CD14-positive monocyte (primary cell): Measurements from ENCODE around the gene DAPK1. TPM values are rescaled to one million over a fixed set of nuclear protein-coding genes. Genes with fewer than 3 reads are reported as not detected.

Source experiments
- DNase-seq, 3 donors: peaks; one replicate each; pipeline ENCODE4 v3.0.0-alpha.2; 2011 to 2022
- H2AFZ ChIP-seq: 2 replicates; pipeline ENCODE4 v1.6.0; 2012; ENCODE audit warnings: mild to moderate bottlenecking, low read depth, low read length, inconsistent platforms; ENCODE audit not compliant: insufficient read depth, poor library complexity, severe bottlenecking
- H3K27ac ChIP-seq, 2 donors: 1 replicate in 1 of 2; 2 replicates in 1 of 2; pipeline ENCODE4 v1.5.1; 2012 to 2013; ENCODE audit warnings: low read length in 2 of 2, control low read depth in 1 of 2, inconsistent platforms in 1 of 2, low read depth in 1 of 2, mild to moderate bottlenecking in 1 of 2
- H3K27me3 ChIP-seq, 2 donors: one replicate each; pipeline versions ENCODE4 v1.6.0 to v1.6.1; 2011 to 2013; ENCODE audit warnings: low read length in 2 of 2; ENCODE audit not compliant: control insufficient read depth in 2 of 2, insufficient read depth in 2 of 2
- H3K36me3 ChIP-seq, 2 donors: replicated peaks in 1 of 2; 1 replicate in 1 of 2; 2 replicates in 1 of 2; pipeline versions ENCODE4 v1.5.1 to v1.6.1; 2012 to 2013; ENCODE audit warnings: low read length in 2 of 2, control low read depth in 1 of 2, inconsistent platforms in 1 of 2, mild to moderate bottlenecking in 1 of 2; ENCODE audit not compliant: insufficient read depth in 2 of 2, control insufficient read depth in 1 of 2
- H3K4me1 ChIP-seq, 2 donors: 1 replicate in 1 of 2; 2 replicates in 1 of 2; pipeline versions ENCODE4 v1.5.1 to v1.6.1; 2012 to 2013; ENCODE audit warnings: low read length in 2 of 2, control low read depth in 1 of 2, inconsistent platforms in 1 of 2, mild to moderate bottlenecking in 1 of 2, moderate library complexity in 1 of 2; ENCODE audit not compliant: insufficient read depth in 2 of 2, control insufficient read depth in 1 of 2
- H3K4me2 ChIP-seq: replicated peaks from 2 replicates; pipeline ENCODE3; 2012; ENCODE audit warnings: low read length, moderate library complexity, mild to moderate bottlenecking; ENCODE audit not compliant: poor library complexity, severe bottlenecking; ENCODE audit errors: extremely low read depth
- H3K4me3 ChIP-seq, 3 experiments: fragments of 200-600 bp in 1 of 3; sonication (generic) in 1 of 3; replicated peaks in 1 of 3; 1 replicate in 2 of 3; 2 replicates in 1 of 3; pipeline ENCODE4 v1.5.1; 2011 to 2013; ENCODE audit warnings: low read length in 3 of 3, mild to moderate bottlenecking in 3 of 3, control low read depth in 2 of 3, low read depth in 2 of 3, inconsistent platforms in 1 of 3, moderate library complexity in 1 of 3
- H3K79me2 ChIP-seq: 2 replicates; pipeline ENCODE4 v1.6.0; 2012; ENCODE audit warnings: mild to moderate bottlenecking, control low read depth, inconsistent platforms, low read length, moderate library complexity; ENCODE audit not compliant: insufficient read depth
- H3K9ac ChIP-seq: 2 replicates; pipeline ENCODE4 v1.6.0; 2017; ENCODE audit warnings: low read length, mild to moderate bottlenecking; ENCODE audit not compliant: insufficient read depth, poor library complexity, severe bottlenecking
- H3K9me3 ChIP-seq, 2 donors: replicated peaks in 1 of 2; 1 replicate in 1 of 2; 2 replicates in 1 of 2; pipeline versions ENCODE4 v1.5.1 to v1.6.1; 2012 to 2013; ENCODE audit warnings: low read length in 2 of 2, control low read depth in 1 of 2; ENCODE audit not compliant: control insufficient read depth in 1 of 2, insufficient read depth in 1 of 2
- H4K20me1 ChIP-seq: 2 replicates; pipeline ENCODE4 v1.6.0; 2012; ENCODE audit warnings: mild to moderate bottlenecking, low read length, control low read depth, moderate library complexity; ENCODE audit not compliant: insufficient read depth
- H3K27ac Mint-ChIP-seq, 7 donors: one replicate each; pipeline ENCODE4 v1.8.0; 2020; ENCODE audit warnings: mild to moderate bottlenecking in 7 of 7, mixed read lengths in 7 of 7, moderate library complexity in 6 of 7, inconsistent platforms in 2 of 7
- H3K27me3 Mint-ChIP-seq, 3 donors: one replicate each; pipeline ENCODE4 v1.8.0; 2021 to 2022; ENCODE audit warnings: low read depth in 3 of 3, mild to moderate bottlenecking in 3 of 3, mixed read lengths in 3 of 3, moderate library complexity in 3 of 3, inconsistent platforms in 1 of 3
- H3K36me3 Mint-ChIP-seq, 2 donors: one replicate each; pipeline ENCODE4 v1.8.0; 2020; ENCODE audit warnings: mixed read lengths in 2 of 2, inconsistent platforms in 1 of 2, mild to moderate bottlenecking in 1 of 2
- H3K4me1 Mint-ChIP-seq: one replicate; pipeline ENCODE4 v1.8.0; 2020; ENCODE audit warnings: mild to moderate bottlenecking, mixed read lengths
- H3K4me3 Mint-ChIP-seq, 2 donors: one replicate each; pipeline ENCODE4 v1.8.0; 2020; ENCODE audit warnings: mild to moderate bottlenecking in 2 of 2, mixed read lengths in 2 of 2, moderate library complexity in 1 of 2
- H3K9me3 Mint-ChIP-seq, 7 donors: one replicate each; pipeline ENCODE4 v1.8.0; 2020 to 2022; ENCODE audit warnings: mixed read lengths in 7 of 7, mild to moderate bottlenecking in 6 of 7, moderate library complexity in 6 of 7, inconsistent platforms in 2 of 7
- WGBS: methylation state at CpG from one replicate; pipeline ENCODE4 v1.1.5; 2013; ENCODE audit warnings: missing lambda C conversion rate; ENCODE audit not compliant: insufficient coverage; 5-methylcytosine and 5-hydroxymethylcytosine counted together
- intact Hi-C, 2 donors: fragments of 100-400 bp; cut with micrococcal nuclease; formaldehyde crosslinking; loops; one replicate each; pipeline versions ENCODE4 v1.15.0 to v1.15.1; 2023
- polyA plus RNA-seq, 3 donors: library from polyadenylated mRNA; depleted of rRNA in 1 of 3; unstranded in 2 of 3; stranded (reverse) in 1 of 3; fragments of 300-500 nt in 2 of 3; fragments of >200 nt in 1 of 3; fragmentation: Illumina TruSeq in 2 of 3; gene quantifications; 1 replicate in 2 of 3; 2 replicates in 1 of 3; pipeline ENCODE4 v1.2.3, GENCODE V29; 2012 to 2021
- TF ChIP-seq, protein P1 (sequence below): fragments of 200-600 bp; IDR thresholded peaks from one replicate; pipeline ENCODE4 v1.8.0; 2022; ENCODE audit warnings: antibody characterized with exemption, mild to moderate bottlenecking

DAPK1 gene
- polyA plus RNA-seq, 3 donors: 24.1 to 102 (median 44.4) TPM

DNA sequence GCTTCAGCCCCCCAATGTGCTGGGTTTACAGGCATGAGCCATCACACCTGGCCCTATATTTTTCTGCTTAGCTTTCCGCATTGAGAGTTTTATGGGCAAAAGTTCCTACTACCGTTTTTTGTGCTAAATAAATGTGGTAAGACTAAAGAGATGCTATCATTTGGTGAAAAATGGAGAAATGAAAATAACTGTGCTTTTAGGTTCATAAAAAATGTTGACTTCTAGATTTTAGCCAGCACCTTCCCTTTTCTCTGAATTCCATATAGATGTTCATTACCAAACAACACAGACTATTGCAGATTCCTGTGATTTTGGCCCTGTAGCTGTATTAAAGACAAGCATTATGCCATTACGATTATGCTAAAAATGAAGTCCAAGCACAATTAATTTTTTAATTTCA, 156.3 kb downstream of the DAPK1 start:
- Mint-ChIP-seq H3K27ac (peak overlapping the region in 5 of 7 donors; percentile 30 to 68 (median 52)), H3K36me3 (peaks cover 75 to 86% of the 10 kb centered on the region in 2 donors), H3K4me1 (peaks cover 20% of the 10 kb centered on the region), H3K27me3 (no peaks in the 10 kb centered on the region), H3K4me3 (no peak overlapping the region), H3K9me3 (peaks cover 0 to 1% (median 0%) of the 10 kb centered on the region in 7 donors)
- no peak overlapping the region for H3K27ac ChIP-seq
- intact Hi-C loops: no loop called here
- H3K79me2 ChIP-seq: no peaks in the 10 kb centered on the region
- no peak overlapping the region for H2AFZ ChIP-seq
- peaks cover 5% of the 10 kb centered on the region for H4K20me1 ChIP-seq
- peaks cover 49 to 81% of the 10 kb centered on the region in 2 donors for H3K36me3 ChIP-seq
- no peak overlapping the region for H3K4me2 ChIP-seq
- peaks cover 11 to 18% of the 10 kb centered on the region in 2 donors for H3K4me1 ChIP-seq
- WGBS: no CpG with 5 or more reads among the region's 3 CpGs
- TF ChIP-seq, protein P1, sequence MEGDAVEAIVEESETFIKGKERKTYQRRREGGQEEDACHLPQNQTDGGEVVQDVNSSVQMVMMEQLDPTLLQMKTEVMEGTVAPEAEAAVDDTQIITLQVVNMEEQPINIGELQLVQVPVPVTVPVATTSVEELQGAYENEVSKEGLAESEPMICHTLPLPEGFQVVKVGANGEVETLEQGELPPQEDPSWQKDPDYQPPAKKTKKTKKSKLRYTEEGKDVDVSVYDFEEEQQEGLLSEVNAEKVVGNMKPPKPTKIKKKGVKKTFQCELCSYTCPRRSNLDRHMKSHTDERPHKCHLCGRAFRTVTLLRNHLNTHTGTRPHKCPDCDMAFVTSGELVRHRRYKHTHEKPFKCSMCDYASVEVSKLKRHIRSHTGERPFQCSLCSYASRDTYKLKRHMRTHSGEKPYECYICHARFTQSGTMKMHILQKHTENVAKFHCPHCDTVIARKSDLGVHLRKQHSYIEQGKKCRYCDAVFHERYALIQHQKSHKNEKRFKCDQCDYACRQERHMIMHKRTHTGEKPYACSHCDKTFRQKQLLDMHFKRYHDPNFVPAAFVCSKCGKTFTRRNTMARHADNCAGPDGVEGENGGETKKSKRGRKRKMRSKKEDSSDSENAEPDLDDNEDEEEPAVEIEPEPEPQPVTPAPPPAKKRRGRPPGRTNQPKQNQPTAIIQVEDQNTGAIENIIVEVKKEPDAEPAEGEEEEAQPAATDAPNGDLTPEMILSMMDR: no peak
- DNase-seq: peak in 2 of 3 donors; percentile 6 to 24
- no peaks in the 10 kb centered on the region for H3K27me3 ChIP-seq
- no peak overlapping the region for H3K9ac ChIP-seq
- H3K4me3 ChIP-seq: no peak overlapping the region
- H3K9me3 ChIP-seq: no peaks in the 10 kb centered on the region

DNA sequence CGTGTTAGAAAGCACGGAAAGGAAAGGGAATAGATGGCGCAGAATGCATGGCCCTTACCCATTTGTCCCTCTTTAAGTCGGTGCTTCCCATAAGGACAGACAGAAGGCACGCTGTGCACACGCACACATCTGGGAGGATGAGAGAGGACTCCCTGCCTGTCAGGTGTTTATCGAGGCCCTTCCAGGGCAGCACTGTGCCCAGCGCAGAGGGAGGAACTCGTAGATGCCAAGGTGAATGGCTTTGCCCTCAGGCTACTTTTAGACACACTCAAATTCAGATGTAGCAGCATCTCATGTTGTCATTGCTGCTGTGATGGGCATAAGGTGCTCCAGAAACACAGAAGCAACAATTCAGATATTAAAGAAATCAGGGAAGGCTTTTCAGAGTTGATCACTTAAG, 158.1 kb downstream of the DAPK1 start:
- Histone ChIP-seq H3K36me3 (peaks cover 51 to 81% of the 10 kb centered on the region in 2 donors), H3K27ac (no peak overlapping the region), H3K4me3 (no peak overlapping the region), H3K79me2 (no peaks in the 10 kb centered on the region), H3K4me1 (peaks cover 11 to 18% of the 10 kb centered on the region in 2 donors), H3K27me3 (no peaks in the 10 kb centered on the region), H3K9me3 (no peaks in the 10 kb centered on the region), H3K9ac (no peak overlapping the region), H2AFZ (no peak overlapping the region), H4K20me1 (peaks cover 5% of the 10 kb centered on the region), H3K4me2 (no peak overlapping the region)
- 100% methylated on average over 6 of the region's 9 CpGs for WGBS
- no peak for DNase-seq
- Mint-ChIP-seq H3K4me3 (no peak overlapping the region), H3K4me1 (peaks cover 20% of the 10 kb centered on the region), H3K9me3 (peaks cover 0 to 5% (median 2%) of the 10 kb centered on the region in 7 donors), H3K27ac (peak overlapping the region in 1 of 7 donors; percentile 5), H3K36me3 (peaks cover 72 to 86% of the 10 kb centered on the region in 2 donors), H3K27me3 (peaks cover 0 to 3% (median 0%) of the 10 kb centered on the region in 3 donors)
- intact Hi-C loops: no loop called here
- TF ChIP-seq, protein P1: no peak
